GM21786 (cell line): ENCODE data around the gene NKAIN4.

Experiments
- ATAC-seq: cut with Tn5 transposase; IDR thresholded peaks from one replicate; pipeline ENCODE4 v1.9.1; 2021; ENCODE audit not compliant: unreplicated experiment

The NKAIN4 gene

DNA sequence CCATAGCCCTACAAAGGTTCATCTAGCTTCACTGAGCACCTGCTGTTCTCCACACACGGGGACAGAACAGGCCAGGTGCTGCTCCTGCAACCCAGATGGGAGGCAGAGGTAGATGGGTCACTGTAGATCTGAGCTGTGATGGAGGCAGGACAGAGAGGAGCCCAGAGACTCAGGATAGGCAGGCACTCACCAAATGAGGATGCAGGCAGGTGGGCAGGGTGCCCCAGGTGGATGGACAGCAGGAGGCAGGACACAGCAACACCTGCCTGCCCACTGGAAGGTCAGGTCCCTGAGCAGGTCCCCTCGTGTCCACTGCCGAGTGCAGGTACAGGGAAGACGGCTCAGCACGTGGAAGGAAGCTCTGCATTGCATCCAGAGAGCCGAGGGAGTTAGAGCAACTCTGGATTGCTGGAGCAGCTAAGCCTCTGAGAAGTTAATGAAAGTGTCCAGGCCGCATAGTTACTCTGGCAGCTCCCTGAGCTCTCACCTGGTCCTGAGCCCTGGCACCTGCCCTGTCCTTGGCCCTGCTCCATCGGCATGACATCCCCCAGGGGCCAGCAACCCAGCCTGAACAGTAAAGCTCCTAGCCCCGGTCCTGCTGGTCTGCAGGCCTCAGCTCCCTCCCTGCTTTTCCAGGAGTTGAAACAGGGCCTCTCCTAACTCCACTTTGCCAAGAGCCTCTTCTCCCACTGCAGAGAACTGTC lies 33.4 kb downstream of the NKAIN4 start:
- ATAC-seq: no peak

DNA sequence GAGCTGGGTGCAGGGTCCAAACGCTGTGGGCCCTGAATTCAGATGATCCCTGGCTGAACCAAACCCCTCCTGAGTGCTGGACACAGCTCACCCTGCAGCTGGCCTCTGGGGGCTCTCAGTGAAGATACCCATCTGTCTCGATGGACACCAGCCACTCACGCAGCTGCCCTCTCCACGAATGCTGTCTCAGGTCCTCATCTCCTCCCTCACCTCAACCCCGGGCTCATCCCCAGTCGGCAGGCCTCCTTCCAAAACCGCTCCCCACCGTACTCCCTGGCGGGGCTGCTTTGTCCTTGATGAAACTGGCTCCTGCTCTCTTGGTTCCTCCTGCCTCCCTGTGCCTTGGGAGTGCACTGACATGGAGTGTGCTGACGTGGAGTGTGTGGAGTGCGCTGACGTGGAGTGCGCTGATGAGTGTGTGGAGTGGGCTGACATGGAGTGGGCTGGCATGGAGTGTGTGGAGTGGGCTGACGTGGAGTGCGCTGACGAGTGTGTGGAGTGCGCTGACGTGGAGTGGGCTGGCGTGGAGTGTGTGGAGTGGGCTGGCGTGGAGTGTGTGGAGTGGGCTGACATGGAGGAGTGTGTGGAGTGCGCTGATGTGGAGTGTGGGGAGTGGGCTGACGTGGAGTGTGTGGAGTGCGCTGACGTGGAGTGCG lies 34.3 kb downstream of the NKAIN4 start:
- no peak for ATAC-seq

DNA sequence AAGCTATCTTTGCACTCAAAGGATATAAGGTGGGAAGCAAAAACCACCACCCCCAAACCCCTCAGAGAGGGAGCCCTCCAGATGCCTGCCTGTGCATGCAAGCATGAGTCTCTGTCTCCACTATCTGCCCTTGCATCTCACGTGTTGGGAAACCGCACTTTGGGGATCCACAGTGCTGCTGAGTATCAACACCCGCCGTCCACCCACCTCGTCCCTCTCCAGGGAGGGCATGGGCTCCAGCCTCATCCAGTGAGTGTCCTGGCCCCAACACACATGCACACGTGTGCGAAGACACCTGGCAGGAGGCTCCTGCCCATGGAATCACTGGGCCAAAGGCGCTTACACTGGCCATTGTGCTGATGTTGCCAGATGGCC lies 34.8 kb downstream of the NKAIN4 start:
- no peak for ATAC-seq

DNA sequence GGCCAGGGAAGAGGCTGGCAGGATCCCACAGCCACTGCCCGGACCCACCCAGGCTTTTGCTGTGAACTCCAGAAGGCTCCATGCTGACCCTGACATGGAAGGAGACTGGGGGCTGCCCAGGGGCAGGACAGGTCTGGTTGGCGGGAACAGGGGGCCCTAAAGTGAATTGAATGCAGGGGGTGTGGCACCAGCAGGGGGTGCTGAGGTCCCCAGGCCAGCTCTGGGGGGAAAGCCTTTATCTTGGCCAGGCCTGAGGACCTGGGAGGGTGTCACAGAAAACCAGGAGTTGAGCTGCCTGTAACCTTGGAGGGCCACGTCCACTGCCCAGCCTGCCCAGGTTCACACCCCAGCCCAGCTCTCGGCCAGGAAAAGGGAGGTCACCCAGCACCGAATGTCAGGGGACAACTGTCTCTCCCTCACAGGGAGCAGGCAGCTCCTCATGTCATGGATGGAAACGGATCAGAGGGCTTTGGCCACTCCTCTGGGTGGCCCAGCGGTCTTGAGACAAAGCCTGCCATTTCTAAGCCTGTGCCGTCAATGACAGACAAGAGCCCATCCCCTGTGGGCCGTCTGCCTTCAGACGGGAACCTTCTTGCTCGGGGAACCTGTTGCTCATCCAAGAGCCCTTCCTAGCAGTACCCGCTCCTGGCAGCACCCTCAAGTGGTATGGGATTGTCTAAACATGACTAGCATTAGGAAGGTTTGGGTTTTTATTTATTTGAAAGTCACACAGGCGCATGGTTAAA lies 35.4 kb downstream of the NKAIN4 start:
- ATAC-seq: no peak

DNA sequence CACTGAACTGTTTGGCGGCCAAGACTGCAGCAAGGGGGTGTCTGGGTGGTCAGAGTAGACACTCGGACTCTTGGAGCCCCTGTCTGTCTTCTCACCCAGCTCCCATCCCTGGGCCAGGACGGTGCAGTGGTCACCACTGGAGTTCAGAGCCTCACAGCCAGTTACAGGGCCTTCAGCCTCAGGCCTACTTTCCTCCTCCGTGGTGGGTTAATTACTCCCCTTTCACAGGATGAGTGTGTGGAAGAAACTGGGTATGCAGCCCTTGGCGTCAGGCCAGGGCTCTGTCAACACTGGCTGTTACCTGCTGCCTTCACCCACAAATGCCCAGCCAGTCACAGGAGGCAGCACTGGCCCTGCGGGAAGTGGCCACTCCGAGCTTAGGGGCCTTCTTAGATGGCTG lies 36.6 kb downstream of the NKAIN4 start:
- no peak for ATAC-seq

DNA sequence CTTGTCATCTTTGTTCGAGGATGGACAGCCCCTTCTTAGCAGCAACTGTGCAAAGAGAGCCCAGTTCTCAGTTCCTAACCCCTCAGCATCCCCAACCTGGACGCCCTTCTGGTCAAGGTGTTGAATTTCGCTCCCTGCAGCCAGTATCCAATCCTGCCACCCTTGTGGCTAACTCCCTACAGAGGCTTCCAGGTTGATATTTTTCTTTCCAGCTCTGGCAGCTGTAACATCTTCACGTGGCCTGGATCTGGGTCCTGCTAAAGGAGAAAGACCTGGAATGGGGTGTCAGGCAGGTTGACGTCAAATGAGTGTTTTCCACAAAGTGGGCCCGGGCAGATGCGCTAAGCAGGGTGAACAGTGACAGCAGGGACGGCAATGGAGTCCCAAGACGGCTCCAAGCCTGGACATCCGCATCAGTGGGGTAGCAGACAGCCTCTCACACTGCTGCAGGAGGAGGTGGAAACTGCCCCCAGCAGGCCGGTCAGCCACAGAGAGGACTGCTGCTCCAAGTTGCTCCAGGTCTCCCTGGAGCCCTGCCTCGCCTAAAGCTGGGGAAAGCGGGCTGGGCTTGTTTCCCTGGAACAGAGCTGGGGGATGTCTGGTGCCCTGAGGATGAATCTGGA lies 37.3 kb downstream of the NKAIN4 start:
- ATAC-seq: no peak

DNA sequence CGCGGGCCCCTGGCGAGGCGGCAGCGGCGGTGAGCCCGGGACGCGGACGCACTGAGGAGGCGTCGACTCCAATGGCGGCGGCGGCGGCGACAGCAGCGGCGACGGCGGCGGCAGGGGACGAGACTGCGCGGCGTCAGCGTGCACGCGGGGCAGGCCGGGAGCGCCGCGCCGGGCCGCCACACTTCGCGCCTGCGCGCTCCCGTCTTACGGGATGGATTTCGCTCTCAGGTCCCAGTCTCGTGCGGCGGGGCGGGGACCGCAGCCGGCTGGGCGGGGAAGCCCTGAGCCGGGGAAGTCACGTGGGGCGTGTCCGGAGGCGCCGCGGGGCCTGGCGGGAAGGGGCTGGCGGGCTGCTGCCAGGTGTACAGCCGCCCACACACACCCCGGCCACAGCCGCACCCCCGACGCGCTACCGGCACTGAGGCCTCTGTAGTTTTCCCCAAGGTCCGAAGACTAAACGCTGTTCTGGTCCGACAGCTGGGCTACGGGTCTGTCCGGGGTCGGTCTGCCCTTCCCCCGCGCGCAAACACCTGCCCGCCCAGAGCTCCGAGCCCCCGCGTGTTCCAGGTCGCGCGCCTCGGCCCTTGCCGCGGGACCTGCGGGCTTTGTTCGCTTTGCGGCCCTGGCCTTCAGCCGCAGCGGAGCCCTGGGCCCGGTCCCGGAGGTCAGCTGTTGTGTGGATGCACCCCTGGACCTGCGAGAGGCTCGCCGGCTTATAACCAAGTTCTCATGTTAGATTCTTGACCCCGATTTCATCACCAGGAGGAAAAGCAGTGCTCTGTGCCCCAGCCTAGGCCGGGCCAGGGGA lies 38.0 kb downstream of the NKAIN4 start, which contains the start of gene YTHDF1:
YTHDF1 (minus strand) TSS at position 91 of the 808 bp plus-strand sequence. CDS start 239 bp downstream, outside the sequence.
- ATAC-seq: peak; percentile 88

DNA sequence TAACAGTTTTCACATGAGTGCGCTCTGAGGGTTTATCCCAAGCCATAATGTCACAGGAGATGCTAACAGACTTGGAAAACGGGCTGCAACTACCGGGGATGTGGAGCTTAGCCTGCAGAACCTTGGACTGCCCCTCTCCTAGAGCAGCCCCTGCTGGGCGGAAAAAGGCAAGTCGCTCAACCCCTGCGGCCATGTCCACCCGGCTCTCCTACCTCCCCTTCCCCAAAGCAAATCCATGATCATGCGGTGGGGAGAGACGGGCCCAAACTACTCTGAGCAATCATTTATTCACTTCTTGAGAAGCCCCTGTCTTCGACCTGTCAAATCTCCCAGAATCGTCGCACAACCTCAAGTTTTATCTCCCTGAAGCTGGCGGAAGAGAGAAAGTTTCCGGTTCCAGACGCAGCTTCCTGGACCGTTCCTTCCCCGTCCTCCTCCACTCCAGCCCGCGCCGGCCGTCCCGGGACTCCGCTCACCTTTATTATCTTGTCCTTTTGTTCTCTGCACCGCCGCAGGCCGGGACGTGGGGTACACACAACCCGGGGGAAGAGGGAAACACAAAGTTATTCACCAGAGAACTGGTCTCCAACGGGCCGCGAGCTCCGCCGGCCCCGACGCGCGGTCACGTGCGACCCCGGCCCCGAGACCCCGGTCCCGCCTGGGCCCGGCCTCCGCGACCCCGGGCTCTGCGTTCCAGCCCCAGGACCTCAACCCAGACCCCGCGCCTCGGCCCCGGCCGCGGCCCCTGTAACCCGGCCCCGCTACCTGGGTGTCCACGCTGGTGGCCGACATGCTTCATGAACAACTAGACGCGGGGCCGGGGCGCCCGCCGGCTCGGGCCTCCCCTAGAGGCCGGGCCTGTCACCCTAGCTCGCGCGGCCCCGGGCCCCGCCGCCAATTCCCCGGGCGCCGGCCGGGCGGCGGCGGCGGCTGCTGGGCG lies 38.9 kb downstream of the NKAIN4 start:
- ATAC-seq: no peak

DNA sequence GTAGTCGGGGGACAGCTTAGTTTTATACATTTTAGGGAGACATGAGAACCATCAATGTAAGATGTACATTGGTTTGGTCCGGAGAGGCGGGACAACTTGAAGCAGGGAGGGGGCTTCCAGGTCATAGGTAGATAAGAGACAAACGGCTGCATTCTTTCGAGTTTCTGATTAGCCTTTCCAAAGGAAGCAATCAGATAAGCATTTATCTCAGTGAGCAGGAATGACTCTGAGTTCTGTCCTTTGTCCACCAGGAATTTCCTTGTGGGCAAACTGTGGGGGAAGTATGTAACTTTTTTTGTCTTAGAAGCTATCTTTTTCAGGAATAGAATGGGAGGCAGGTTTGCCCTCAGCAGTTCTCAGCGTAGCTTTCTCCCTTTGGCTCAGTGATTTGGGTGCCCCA lies 39.7 kb downstream of the NKAIN4 start:
- ATAC-seq: no peak

DNA sequence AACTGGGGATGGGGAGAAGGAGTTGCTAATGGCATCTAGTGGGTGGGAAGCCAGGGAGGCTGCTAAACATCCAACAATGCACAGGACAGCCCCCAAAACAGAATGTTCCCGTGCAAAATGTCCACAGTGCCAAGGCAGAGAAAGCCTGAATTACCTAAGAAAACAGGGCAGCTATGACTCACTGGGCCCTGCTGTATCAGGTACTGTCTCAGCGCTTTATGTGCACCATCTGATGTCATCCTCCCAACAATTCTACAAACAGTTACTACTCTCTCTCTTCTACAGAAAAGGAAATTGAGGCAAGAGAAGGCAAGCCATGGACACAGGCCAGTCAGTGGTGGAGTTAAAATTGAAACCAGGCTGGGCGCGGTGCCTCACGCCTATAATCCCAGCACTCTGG lies 41.5 kb downstream of the NKAIN4 start:
- no peak for ATAC-seq

DNA sequence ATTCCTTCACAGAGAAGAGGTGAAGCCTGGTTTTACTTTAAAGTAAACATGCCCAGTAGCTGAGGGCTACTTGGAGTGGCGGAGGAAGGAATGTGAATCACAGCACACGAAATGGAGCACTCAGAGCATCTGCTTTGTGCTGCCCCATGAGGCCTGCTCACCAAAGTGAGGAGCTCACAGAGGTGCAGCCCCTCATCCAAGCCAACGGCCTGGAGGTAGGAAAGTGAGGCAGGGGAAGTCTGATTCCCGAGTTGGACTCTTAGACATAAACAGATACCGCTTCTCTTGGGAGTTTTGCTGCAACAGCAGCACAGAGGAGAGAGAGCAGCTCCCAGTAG lies 41.9 kb downstream of the NKAIN4 start:
- no peak for ATAC-seq

DNA sequence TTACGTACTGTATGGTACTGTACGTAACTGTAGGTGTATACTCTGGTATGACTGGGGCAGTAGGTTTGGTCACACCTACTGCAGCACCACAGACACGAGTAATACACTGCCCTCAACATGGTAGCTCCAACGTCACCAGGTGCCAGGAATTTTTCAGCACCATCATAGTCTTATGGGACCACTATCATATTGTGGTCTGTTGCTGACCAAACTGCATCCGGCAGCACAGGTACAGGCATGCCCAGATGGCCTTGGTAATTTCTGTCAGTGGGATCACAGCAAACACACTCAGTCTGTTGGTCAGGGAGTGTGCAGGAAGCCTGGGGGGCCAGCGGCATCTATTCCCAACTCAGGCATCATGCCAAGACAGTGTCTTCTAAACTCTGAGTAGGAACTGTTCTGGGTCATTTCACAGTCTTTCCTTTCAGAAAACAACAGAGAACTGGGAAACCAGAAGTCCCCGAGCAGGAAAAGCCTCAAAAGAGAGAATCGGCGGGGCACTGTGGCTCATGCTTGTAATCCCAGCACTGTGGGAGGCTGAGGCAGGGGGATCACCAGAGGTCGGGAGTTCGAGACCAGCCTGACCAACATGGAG lies 44.2 kb downstream of the NKAIN4 start:
- ATAC-seq: no peak

DNA sequence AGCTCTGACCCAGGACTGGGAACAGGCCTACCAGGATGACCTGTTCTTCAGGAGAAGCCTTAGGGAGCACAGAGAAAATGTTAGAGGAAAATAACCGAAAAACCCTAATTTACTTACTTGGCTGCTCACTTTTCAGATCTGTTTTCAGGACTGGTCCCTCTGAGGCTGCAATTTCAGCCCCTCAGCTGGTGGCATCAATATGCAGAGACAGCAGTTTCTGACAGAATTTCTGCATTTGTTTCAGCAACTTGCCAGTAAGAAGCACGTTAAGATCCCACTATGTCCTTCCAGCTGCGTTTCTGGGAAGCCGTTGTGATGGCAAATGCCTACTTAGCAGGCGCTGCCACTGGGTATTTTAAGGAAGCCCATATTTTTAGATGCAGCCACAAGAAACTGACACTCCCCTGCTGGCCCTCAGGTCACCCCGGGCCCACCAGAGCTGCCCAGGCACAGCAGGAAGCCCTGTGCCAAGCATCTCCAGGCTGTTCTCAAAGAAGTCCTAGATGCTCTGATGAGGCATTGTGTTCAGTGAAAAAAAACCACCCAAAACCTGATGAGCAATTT lies 45.8 kb downstream of the NKAIN4 start:
- no peak for ATAC-seq

DNA sequence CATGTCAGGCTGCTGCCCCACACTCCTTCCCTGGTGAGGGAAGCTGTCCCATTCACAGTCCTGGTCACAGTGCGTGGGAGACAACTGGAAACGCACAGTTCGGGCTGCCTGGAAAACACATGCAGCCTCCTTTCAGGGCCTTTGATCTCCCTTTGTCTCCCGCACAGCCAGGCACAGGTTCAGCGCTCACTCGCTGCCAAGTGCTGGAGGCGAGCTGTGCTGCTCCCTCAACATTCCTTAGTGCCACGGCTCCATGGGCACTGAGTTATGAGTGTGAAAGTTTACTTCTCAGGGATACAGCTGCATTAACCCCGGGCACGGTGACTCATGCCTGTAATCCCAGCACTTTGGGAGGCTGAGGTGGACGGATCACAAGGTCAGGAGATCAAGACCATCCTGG lies 47.4 kb downstream of the NKAIN4 start:
- no peak for ATAC-seq

DNA sequence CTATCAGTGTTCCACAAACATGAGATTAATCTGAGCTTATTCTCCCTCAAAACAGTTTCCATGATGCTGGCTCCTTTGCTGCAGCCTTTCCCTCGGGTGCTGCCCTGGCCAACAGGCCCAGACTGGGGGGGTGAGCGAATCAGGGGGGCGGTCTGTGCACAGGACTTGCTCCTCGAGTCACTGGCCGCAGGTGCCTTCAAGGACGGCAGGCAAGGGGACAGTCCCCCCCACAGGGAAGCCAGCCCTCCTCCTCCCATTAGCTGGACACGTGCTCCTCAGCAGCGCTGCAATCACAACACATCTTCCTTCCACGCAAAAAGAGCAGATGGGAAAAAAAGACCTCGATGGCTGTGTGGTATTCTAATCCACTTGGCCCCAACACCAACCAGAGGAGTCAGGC lies 48.4 kb downstream of the NKAIN4 start:
- no peak for ATAC-seq

DNA sequence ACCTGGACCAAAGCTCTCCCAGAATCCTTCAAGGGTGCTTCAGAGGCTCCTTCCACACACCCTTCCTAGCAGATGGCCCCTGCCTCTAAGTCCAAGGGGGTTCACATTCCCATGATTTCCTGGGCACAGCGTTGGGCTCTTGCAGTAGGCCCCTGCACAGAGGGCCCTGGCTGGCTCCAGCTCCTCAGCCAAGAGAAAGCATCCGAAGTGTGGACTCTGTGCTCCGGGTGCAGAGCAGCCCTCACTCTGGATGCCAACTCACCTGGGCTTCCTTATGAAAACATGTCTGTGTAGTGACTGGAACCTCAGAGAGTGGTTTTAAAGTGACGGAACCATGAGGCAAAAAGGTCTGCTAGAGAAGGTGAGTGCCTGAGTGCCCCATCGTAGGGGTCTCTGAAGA lies 49.9 kb downstream of the NKAIN4 start:
- no peak for ATAC-seq

DNA sequence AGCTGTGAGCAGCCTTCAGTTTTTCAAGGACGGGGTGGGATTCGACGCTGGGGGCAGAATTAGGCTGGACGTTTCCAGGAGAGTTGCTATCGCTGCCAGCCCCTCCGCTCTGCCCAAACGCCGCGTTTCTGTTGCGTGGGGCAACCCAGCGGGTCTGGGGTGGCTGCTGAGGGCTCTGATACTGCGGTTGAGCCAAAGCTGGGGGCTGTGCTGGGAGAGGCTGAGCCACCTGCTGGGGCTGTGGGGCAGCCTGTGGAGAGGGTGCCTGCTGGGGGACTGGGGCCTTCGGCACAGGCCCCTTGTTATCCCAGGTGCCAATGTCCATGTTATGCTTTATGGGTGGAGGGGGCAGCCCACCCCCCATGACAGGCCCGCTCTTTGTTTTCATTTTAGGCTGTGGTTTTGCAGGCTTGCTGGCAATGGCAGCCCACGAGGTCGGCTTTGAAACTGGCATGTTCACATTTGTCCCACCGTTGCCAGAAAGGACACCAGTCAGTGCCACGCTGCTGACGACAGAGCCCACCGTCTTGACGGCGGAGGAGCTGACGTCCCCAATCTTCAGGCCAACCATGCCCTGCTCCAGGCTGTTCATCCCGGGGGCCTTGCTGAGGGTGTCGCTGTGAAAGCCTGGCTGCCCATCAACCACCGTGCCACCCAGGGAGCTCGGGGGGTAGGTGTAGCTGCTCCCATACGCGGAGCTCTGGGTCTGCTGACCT lies 51.3 kb downstream of the NKAIN4 start:
- no peak for ATAC-seq

DNA sequence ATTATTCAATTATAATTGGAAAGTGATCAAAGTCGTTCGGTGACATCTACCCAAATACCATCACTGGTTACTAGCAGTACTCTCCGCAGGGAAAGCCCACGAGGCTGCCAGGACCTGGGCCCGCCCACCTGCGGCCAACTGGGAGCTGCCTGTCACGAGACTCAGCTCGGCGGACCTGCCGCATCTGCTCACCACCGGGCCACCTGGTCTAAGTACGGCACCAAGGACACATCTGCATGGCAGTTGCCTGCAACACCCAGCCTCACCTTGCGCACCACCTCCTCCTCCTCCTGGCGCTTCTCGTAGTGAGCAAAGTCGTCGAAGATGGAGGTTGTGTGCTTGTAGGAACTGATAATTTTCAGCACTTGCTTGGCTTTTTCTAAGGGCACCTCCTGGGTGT lies 52.2 kb downstream of the NKAIN4 start:
- ATAC-seq: no peak

DNA sequence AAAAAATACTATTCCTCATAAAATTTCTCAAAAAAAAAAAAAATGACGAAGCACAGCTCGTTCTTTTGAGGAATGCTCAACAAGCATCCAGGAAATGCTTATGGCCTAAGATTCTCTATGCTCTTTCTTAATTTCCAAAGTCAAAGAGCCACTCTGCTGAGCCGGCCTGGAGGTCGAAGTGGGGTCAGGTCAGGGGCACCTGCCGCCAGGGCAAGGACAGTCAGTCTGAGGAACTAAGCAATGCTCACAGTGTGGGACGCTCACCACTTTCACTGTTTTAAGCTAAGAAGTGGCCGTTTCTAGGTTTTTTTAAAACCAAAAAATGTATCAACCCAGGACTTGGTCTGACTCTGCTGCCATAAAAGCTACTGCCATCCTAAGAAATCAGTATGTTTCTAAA lies 55.7 kb downstream of the NKAIN4 start:
- ATAC-seq: no peak
